ENCODE results near the gene ANK3.

GRCh38 chr10:60257767-60258428 is 131.8 kb downstream of the ANK3 start:
- TF ChIP-seq CTCF (IDR thresholded peaks at IDR 0.05 in 4 of 5, conservative IDR thresholded peaks at IDR 0.05 in 1 of 5) (no peak), POLR2A (IDR thresholded peaks at IDR 0.05) (no peak)
